Upper lobe of left lung (tissue), 6 donors: ENCODE data around the gene ANO3. TPM values are rescaled to one million over a fixed set of nuclear protein-coding genes. Genes with fewer than 3 reads are reported as not detected.

Experiments used
- ATAC-seq, 2 donors: fragments of 200-7000 bp; cut with Tn5 transposase; one replicate each; pipeline ENCODE4 v1.9.1; 2022; ENCODE audit warnings: mild to moderate bottlenecking in 2 of 2, moderate library complexity in 2 of 2; ENCODE audit not compliant: low FRiP score in 2 of 2
- DNase-seq, 2 donors: peaks; one replicate each; pipeline ENCODE4 v3.0.0-alpha.2; 2019 to 2020
- H3K27ac ChIP-seq, 4 donors: fragments of 200-600 bp; sonication (generic); one replicate each; pipeline ENCODE4 v1.5.1; 2016 to 2019
- H3K27me3 ChIP-seq, 4 donors: fragments of 200-600 bp; sonication (generic); one replicate each; pipeline ENCODE4 v1.5.1; 2017 to 2019
- H3K36me3 ChIP-seq, 4 donors: fragments of 200-600 bp; sonication (generic); one replicate each; pipeline ENCODE4 v1.5.1; 2016 to 2019
- H3K4me1 ChIP-seq, 4 donors: fragments of 200-600 bp; sonication (generic); one replicate each; pipeline ENCODE4 v1.5.1; 2018 to 2019
- H3K4me3 ChIP-seq, 4 donors: fragments of 200-600 bp; sonication (generic); one replicate each; pipeline ENCODE4 v1.5.1; 2017 to 2019; ENCODE audit warnings: mild to moderate bottlenecking in 2 of 4, moderate library complexity in 1 of 4
- H3K9me3 ChIP-seq, 4 donors: fragments of 200-600 bp; sonication (generic); one replicate each; pipeline ENCODE4 v1.5.1; 2018 to 2019
- CTCF ChIP-seq, 6 experiments: fragments of 450-650 bp in 4 of 6; fragments of 200-600 bp in 2 of 6; sonication (generic) in 2 of 6; IDR thresholded peaks; one replicate each; pipeline ENCODE4 v1.5.1; 2016 to 2019; ENCODE audit warnings: antibody characterized with exemption in 6 of 6
- EP300 ChIP-seq, 4 donors: sonication (generic); formaldehyde crosslinking; IDR thresholded peaks; one replicate each; pipeline ENCODE4 v1.5.1; 2017; ENCODE audit warnings: antibody characterized with exemption in 4 of 4, control low read depth in 2 of 4
- POLR2A ChIP-seq, 4 donors: fragments of 450-650 bp; IDR thresholded peaks; one replicate each; pipeline ENCODE4 v1.5.1; 2016 to 2017; ENCODE audit warnings: antibody characterized with exemption in 4 of 4, mild to moderate bottlenecking in 2 of 4
- POLR2AphosphoS5 ChIP-seq, 2 donors: sonication (generic); formaldehyde crosslinking; IDR thresholded peaks; one replicate each; pipeline ENCODE4 v1.5.1; 2017; ENCODE audit warnings: antibody characterized with exemption in 2 of 2
- WGBS, 2 donors: methylation state at CpG; one replicate each; pipeline ENCODE4 v1.1.5; 2017 to 2018; 5-methylcytosine and 5-hydroxymethylcytosine counted together
- total RNA-seq, 6 donors: library from RNA; depleted of rRNA in 4 of 6; stranded (reverse); fragments of >200 nt in 4 of 6; gene quantifications; one replicate each; pipeline versions ENCODE4 v1.1.0 to v1.2.1, GENCODE V29; 2016 to 2021
- donor health status: DM: no; HTN: no; CAD: no; lungs with moderate emphysema.
- donor health status: DM: no; HTN: yes; CAD: no; lungs with severe emphysema.

Gene ANO3
- total RNA-seq, 6 donors from 2014 or later, result 0.30 to 0.57 (median 0.33) TPM; not detected in 1

GRCh38 chr11:26618441-26618840 is 286.5 kb downstream of the ANO3 start:
- H3K27ac ChIP-seq, result no peak overlapping the region
- ATAC-seq, result no peak
- no peak overlapping the region for H3K4me3 ChIP-seq
- no peak for DNase-seq
- H3K9me3 ChIP-seq, result peaks cover 0 to 4% (median 0%) of the 10 kb centered on the region in 4 donors
- H3K36me3 ChIP-seq, result no peaks in the 10 kb centered on the region
- H3K4me1 ChIP-seq, result no peaks in the 10 kb centered on the region
- TF ChIP-seq POLR2A (IDR thresholded peaks at IDR 0.05), result no peak
- no peak for TF ChIP-seq CTCF (IDR thresholded peaks at IDR 0.05)
- TF ChIP-seq EP300 (IDR thresholded peaks at IDR 0.05), result no peak
- no peak for TF ChIP-seq POLR2AphosphoS5 (IDR thresholded peaks at IDR 0.05)
- 16 to 35% methylated on average over 1 of the region's 1 CpG for WGBS, 2 donors
- no peaks in the 10 kb centered on the region for H3K27me3 ChIP-seq

- Histone ChIP-seq H3K9me3 (no peaks in the 10 kb centered on the region), H3K4me1 (no peaks in the 10 kb centered on the region), H3K27me3 (no peaks in the 10 kb centered on the region), H3K36me3 (no peaks in the 10 kb centered on the region), H3K4me3 (no peak overlapping the region), H3K27ac (no peak overlapping the region)
- no peak for DNase-seq
- 86 to 96% methylated on average over 1 of the region's 1 CpG for WGBS, 2 donors
- ATAC-seq, result no peak
- TF ChIP-seq POLR2AphosphoS5 (IDR thresholded peaks at IDR 0.05), result no peak
- TF ChIP-seq CTCF (IDR thresholded peaks at IDR 0.05), result no peak
- TF ChIP-seq EP300 (IDR thresholded peaks at IDR 0.05), result no peak
- TF ChIP-seq POLR2A (IDR thresholded peaks at IDR 0.05), result no peak
Measured at GRCh38 chr11:26620282-26621045, 288.5 kb downstream of the ANO3 start.

GRCh38 chr11:26621132-26621531 is 289.2 kb downstream of the ANO3 start:
- Histone ChIP-seq H3K4me3 (no peak overlapping the region), H3K27ac (no peak overlapping the region)
- no peak for DNase-seq

GRCh38 chr11:26622181-26622580 is 290.3 kb downstream of the ANO3 start:
- Histone ChIP-seq H3K4me1 (no peaks in the 10 kb centered on the region), H3K4me3 (no peak overlapping the region), H3K27ac (no peak overlapping the region), H3K9me3 (no peaks in the 10 kb centered on the region), H3K27me3 (no peaks in the 10 kb centered on the region), H3K36me3 (no peaks in the 10 kb centered on the region)
- no peak for ATAC-seq
- 76 to 86% methylated on average over 2 of the region's 2 CpGs for WGBS, 2 donors
- no peak for DNase-seq
- TF ChIP-seq CTCF (IDR thresholded peaks at IDR 0.05) (no peak), POLR2AphosphoS5 (IDR thresholded peaks at IDR 0.05) (no peak), POLR2A (IDR thresholded peaks at IDR 0.05) (no peak), EP300 (IDR thresholded peaks at IDR 0.05) (no peak)

More at GRCh38 chr11:26621132-26621531, 289.2 kb downstream of the ANO3 start:
- no peak for TF ChIP-seq POLR2A (IDR thresholded peaks at IDR 0.05)
- TF ChIP-seq EP300 (IDR thresholded peaks at IDR 0.05), result no peak
- TF ChIP-seq POLR2AphosphoS5 (IDR thresholded peaks at IDR 0.05), result no peak
- no peak for TF ChIP-seq CTCF (IDR thresholded peaks at IDR 0.05)
- peak in 1 of 2 donors; percentile 72 for ATAC-seq
- H3K9me3 ChIP-seq, result no peaks in the 10 kb centered on the region
- no peaks in the 10 kb centered on the region for H3K36me3 ChIP-seq
- no peaks in the 10 kb centered on the region for H3K4me1 ChIP-seq
- no peaks in the 10 kb centered on the region for H3K27me3 ChIP-seq
